Occipital lobe (tissue), 2 donors: ENCODE results near the gene JDP2. TPM values are rescaled to one million over a fixed set of nuclear protein-coding genes. Genes with fewer than 3 reads are reported as not detected.

Experiments
- DNase-seq: peaks from one replicate; lab custom pipeline; 2025; lab: John Stamatoyannopoulos, UW
- total RNA-seq: library from RNA; depleted of rRNA; stranded (reverse); fragments of >200 nt; gene quantifications from one replicate; pipeline ENCODE4 v1.2.3, GENCODE V29; 2014

The JDP2 gene
- total RNA-seq, 1 donor from 2014 or later, result 4.2 TPM

- no peak for DNase-seq
Observed at GRCh38 chr14:75409316-75410205, 18.3 kb upstream of the JDP2 start.

GRCh38 chr14:75411214-75411540 is 16.6 kb upstream of the JDP2 start:
- no peak for DNase-seq

GRCh38 chr14:75413013-75413412 is 14.8 kb upstream of the JDP2 start:
- DNase-seq, result no peak

- DNase-seq, result no peak
Observed at GRCh38 chr14:75417674-75418073, 10.1 kb upstream of the JDP2 start.

- DNase-seq, result no peak
Observed at GRCh38 chr14:75418850-75419768, 8.7 kb upstream of the JDP2 start.

- DNase-seq, result no peak
Observed at GRCh38 chr14:75422169-75422568, 5.7 kb upstream of the JDP2 start.

- DNase-seq, result no peak
Observed at GRCh38 chr14:75424496-75424895, 3.3 kb upstream of the JDP2 start.

GRCh38 chr14:75425446-75425845 is 2.4 kb upstream of the JDP2 start:
- DNase-seq, result no peak

GRCh38 chr14:75426332-75427125 is 1.3 kb upstream of the JDP2 start:
- DNase-seq, result no peak

- DNase-seq, result no peak
Observed at GRCh38 chr14:75427126-75427481, 718 bp upstream of the JDP2 start.

- peak; percentile 30 for DNase-seq
Observed at GRCh38 chr14:75428230-75429104, 645 bp downstream of the JDP2 start.

- no peak for DNase-seq
Observed at GRCh38 chr14:75429562-75429961, 1.7 kb downstream of the JDP2 start.

GRCh38 chr14:75430116-75430515 is 2.3 kb downstream of the JDP2 start:
- no peak for DNase-seq

GRCh38 chr14:75430526-75430925 is 2.7 kb downstream of the JDP2 start:
- no peak for DNase-seq

- DNase-seq, result no peak
Observed at GRCh38 chr14:75430976-75431375, 3.2 kb downstream of the JDP2 start.

GRCh38 chr14:75431827-75432226 is 4.0 kb downstream of the JDP2 start:
- no peak for DNase-seq

GRCh38 chr14:75432411-75432810 is 4.6 kb downstream of the JDP2 start:
- DNase-seq, result no peak

- DNase-seq, result no peak
Observed at GRCh38 chr14:75433631-75434071, 5.8 kb downstream of the JDP2 start.

GRCh38 chr14:75434138-75434889 is 6.5 kb downstream of the JDP2 start:
- no peak for DNase-seq

GRCh38 chr14:75434890-75435248 is 7.0 kb downstream of the JDP2 start:
- DNase-seq, result no peak
